Endothelial cell of umbilical vein (primary cell): ENCODE data around the gene AWAT2. TPM values are rescaled to one million over a fixed set of nuclear protein-coding genes. Genes with fewer than 3 reads are reported as not detected.

Source experiments
- BruUV-seq: library from RNA; stranded (reverse); fragments of 400-500 nt; replicated peaks from 2 replicates; lab custom pipeline; 2021; lab: Mats Ljungman, UMichigan
- CTCF ChIA-PET: fragments of 300-600, 350-600 bp; sonication (Branson Sonifier 250); formaldehyde crosslinking; loops from one replicate; lab custom pipeline; 2021; ENCODE audit warnings: antibody characterized with exemption, inconsistent platforms; lab: Charles Lee
- POLR2A ChIA-PET: fragments of 300-600, 350-600 bp; sonication (Branson Sonifier 250); formaldehyde crosslinking; loops from one replicate; lab custom pipeline; 2021; ENCODE audit warnings: antibody characterized with exemption, inconsistent platforms; lab: Charles Lee
- DNase-seq: peaks from one replicate; pipeline ENCODE4 v3.0.0-alpha.2; 2011; ENCODE audit warnings: low read depth, low spot score
- FAIRE-seq: peaks from 2 replicates; lab custom pipeline; 2011; peaks lifted over from hg19 to GRCh38; lab: Jason Lieb, UNC
- H2AFZ ChIP-seq: 2 replicates; pipeline ENCODE4 v1.6.0; 2012; ENCODE audit warnings: low read depth, low read length, control low read depth, inconsistent platforms
- H3K27ac ChIP-seq: 2 replicates; pipeline ENCODE4 v1.5.1; 2011; ENCODE audit warnings: low read depth, mild to moderate bottlenecking, control low read depth, low read length, moderate library complexity; ENCODE audit not compliant: insufficient read depth
- H3K27me3 ChIP-seq, 2 experiments: 2 replicates each; pipeline versions ENCODE4 v1.6.0 to v1.6.1; 2011; ENCODE audit warnings: low read length in 2 of 2, mixed read lengths in 1 of 2; ENCODE audit not compliant: control insufficient read depth in 2 of 2, insufficient read depth in 2 of 2
- H3K36me3 ChIP-seq, 2 experiments: 2 replicates in 1 of 2; 3 replicates in 1 of 2; pipeline ENCODE4 v1.5.1; 2011; ENCODE audit warnings: low read length in 2 of 2, mild to moderate bottlenecking in 1 of 2, moderate library complexity in 1 of 2; ENCODE audit not compliant: control insufficient read depth in 2 of 2, insufficient read depth in 2 of 2; ENCODE audit errors: extremely low read depth in 1 of 2
- H3K4me1 ChIP-seq: 3 replicates; pipeline ENCODE4 v1.5.1; 2011; ENCODE audit warnings: mild to moderate bottlenecking, low read length; ENCODE audit not compliant: control insufficient read depth, insufficient read depth; ENCODE audit errors: extremely low read depth
- H3K4me2 ChIP-seq: 2 replicates; pipeline ENCODE4 v1.6.1; 2011; ENCODE audit warnings: low read length, control low read depth, mixed read lengths; ENCODE audit not compliant: insufficient read depth
- H3K4me3 ChIP-seq, 3 experiments: fragments of 200-600 bp in 1 of 3; sonication (generic), shearing (Covaris generic) in 1 of 3; replicated peaks in 1 of 3; 2 replicates each; pipeline ENCODE4 v1.5.1; 2011 to 2016; ENCODE audit warnings: control low read depth in 3 of 3, low read length in 3 of 3, mild to moderate bottlenecking in 2 of 3, inconsistent platforms in 1 of 3, low read depth in 1 of 3, moderate library complexity in 1 of 3; ENCODE audit not compliant: insufficient read depth in 1 of 3
- H3K79me2 ChIP-seq: 2 replicates; pipeline ENCODE4 v1.6.0; 2012; ENCODE audit warnings: low read length, inconsistent platforms; ENCODE audit not compliant: control insufficient read depth, insufficient read depth
- H3K9ac ChIP-seq: replicated peaks from 2 replicates; pipeline ENCODE3; 2011; ENCODE audit warnings: low read length, control low read depth; ENCODE audit not compliant: insufficient read depth; ENCODE audit errors: extremely low read depth
- H3K9me1 ChIP-seq: replicated peaks from 3 replicates; pipeline ENCODE4 v1.6.0; 2011; ENCODE audit warnings: mild to moderate bottlenecking, low read length; ENCODE audit not compliant: control insufficient read depth, insufficient read depth; ENCODE audit errors: extremely low read depth
- H3K9me3 ChIP-seq: replicated peaks from 2 replicates; pipeline ENCODE4 v1.5.1; 2012; ENCODE audit warnings: low read length, inconsistent platforms; ENCODE audit not compliant: control insufficient read depth, insufficient read depth
- H4K20me1 ChIP-seq: replicated peaks from 2 replicates; pipeline ENCODE3; 2011; ENCODE audit warnings: mild to moderate bottlenecking, low read length; ENCODE audit not compliant: control insufficient read depth, insufficient read depth; ENCODE audit errors: extremely low read depth
- EZH2 ChIP-seq: IDR thresholded peaks from 2 replicates; pipeline ENCODE4 v1.6.1; 2012; ENCODE audit warnings: borderline replicate concordance, low read depth, mild to moderate bottlenecking, moderate library complexity, low read length, inconsistent platforms; ENCODE audit not compliant: severe bottlenecking
- FOS ChIP-seq: IDR thresholded peaks from 2 replicates; pipeline ENCODE4 v1.6.1; 2011; ENCODE audit warnings: mild to moderate bottlenecking, low read length, moderate library complexity, borderline replicate concordance; ENCODE audit not compliant: insufficient read depth
- GATA2 ChIP-seq: IDR thresholded peaks from 2 replicates; pipeline ENCODE4 v1.7.0; 2011; ENCODE audit warnings: low read depth, mild to moderate bottlenecking, moderate library complexity, mixed read lengths, low read length; ENCODE audit not compliant: insufficient read length, insufficient read depth
- MYC ChIP-seq: IDR thresholded peaks from one replicate; pipeline ENCODE4 v1.6.1; 2011; ENCODE audit warnings: mild to moderate bottlenecking, low read depth, low read length
- POLR2A ChIP-seq: IDR thresholded peaks from 2 replicates; pipeline ENCODE4 v1.6.1; 2012; ENCODE audit warnings: low read depth, mild to moderate bottlenecking, control low read depth, low read length
- POLR2AphosphoS5 ChIP-seq: IDR thresholded peaks from 2 replicates; pipeline ENCODE4 v1.6.1; 2012; ENCODE audit warnings: low read depth, mild to moderate bottlenecking, control low read depth, low read length, moderate library complexity; ENCODE audit not compliant: insufficient read depth
- dilution Hi-C: fragments of 300-500 bp; cut with MboI; formaldehyde crosslinking; loops from one replicate; pipeline ENCODE4 v1.15.0; 2019; ENCODE audit warnings: low sequenced_read_pairs; ENCODE audit not compliant: extremely low pct_ligation_motif_present
- intact Hi-C: fragments of 100-400 bp; cut with micrococcal nuclease; formaldehyde crosslinking; loops from one replicate; pipeline ENCODE4 v1.10.0; 2022
- microRNA-seq: library from miRNA; unstranded; fragments of <30 nt; microRNA quantifications from one replicate; pipeline ENCODE4 v1.2.0, GENCODE V29; 2021; ENCODE audit warnings: borderline number of aligned reads, borderline replicate concordance
- polyA plus RNA-seq, 4 experiments: library from polyadenylated mRNA; depleted of rRNA in 3 of 4; stranded (reverse) in 3 of 4; unstranded in 1 of 4; fragments of >200 nt; gene quantifications; 2 replicates each; pipeline versions ENCODE4 v1.2.1 to v1.2.3, GENCODE V29; 2011 to 2012; ENCODE audit warnings: missing spikeins in 1 of 4
- small RNA-seq: library from RNA; depleted of rRNA; stranded (forward); fragments of <200 nt; gene quantifications from one replicate; pipeline ENCODE3, GENCODE V24; 2012; ENCODE audit warnings: low replicate concordance, low read depth; ENCODE audit not compliant: insufficient read depth, insufficient read length
- total RNA-seq: library from RNA; stranded (reverse); gene quantifications from 2 replicates; pipeline ENCODE4 v1.2.3, GENCODE V29; 2021
- TF ChIP-seq, protein P1 (sequence below): IDR thresholded peaks from 2 replicates; pipeline ENCODE4 v1.6.1; 2011; ENCODE audit not compliant: insufficient read depth, insufficient read length
- TF ChIP-seq, protein P2 (sequence below), 2 donors: IDR thresholded peaks; 1 replicate in 1 of 2; 2 replicates in 1 of 2; pipeline ENCODE4 v1.5.1; 2011; ENCODE audit warnings: low read length in 2 of 2, mild to moderate bottlenecking in 2 of 2, moderate library complexity in 2 of 2, control low read depth in 1 of 2, inconsistent platforms in 1 of 2, low read depth in 1 of 2; ENCODE audit not compliant: insufficient read depth in 1 of 2; ENCODE audit errors: extremely low read depth in 1 of 2

The AWAT2 gene
- total and polyA plus RNA-seq, 2 donors (not counting 3 experiments of a cell fraction or from before 2014, with no cell fraction given) = 0.20 to 0.29 TPM

DNA sequence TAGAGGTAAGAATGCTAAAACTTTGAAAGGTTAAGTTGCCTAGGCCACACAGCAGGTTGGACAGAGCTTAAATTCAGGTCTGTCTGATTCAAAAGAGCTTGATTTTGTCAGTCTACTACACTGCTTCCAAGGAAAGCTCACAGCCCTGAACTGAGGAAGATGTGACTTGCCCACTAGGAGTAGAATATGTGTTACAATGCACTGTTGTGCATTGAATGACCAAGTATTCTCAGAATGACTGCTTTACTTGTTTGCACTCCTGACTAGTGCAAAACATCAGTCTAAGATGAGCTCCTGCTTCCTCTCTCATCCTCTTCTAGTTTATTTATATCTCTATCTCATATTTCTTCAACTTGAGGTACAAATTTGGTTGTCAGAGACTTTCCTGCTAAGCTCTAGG, 56.2 kb downstream of the AWAT2 start:
- TF ChIP-seq, protein P1, sequence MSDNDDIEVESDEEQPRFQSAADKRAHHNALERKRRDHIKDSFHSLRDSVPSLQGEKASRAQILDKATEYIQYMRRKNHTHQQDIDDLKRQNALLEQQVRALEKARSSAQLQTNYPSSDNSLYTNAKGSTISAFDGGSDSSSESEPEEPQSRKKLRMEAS = no peak
- TF ChIP-seq MYC (no peak), POLR2A (no peak)
- Histone ChIP-seq H3K4me2 (no peak overlapping the region), H3K4me3 (no peak overlapping the region), H3K9ac (no peak overlapping the region), H3K36me3 (no peaks in the 10 kb centered on the region), H3K79me2 (no peaks in the 10 kb centered on the region), H4K20me1 (no peaks in the 10 kb centered on the region), H3K9me1 (no peaks in the 10 kb centered on the region), H3K9me3 (no peaks in the 10 kb centered on the region), H3K27ac (no peak overlapping the region), H3K4me1 (peaks cover 13% of the 10 kb centered on the region), H2AFZ (no peak overlapping the region), H3K27me3 (no peaks in the 10 kb centered on the region)
- intact Hi-C loops (no loop called here), dilution Hi-C loops (no loop called here)
- CTCF ChIA-PET = no interaction called here
- POLR2A ChIA-PET = no interaction called here
- FAIRE-seq (no peak), DNase-seq (no peak)
- BruUV-seq = no TSS peak

DNA sequence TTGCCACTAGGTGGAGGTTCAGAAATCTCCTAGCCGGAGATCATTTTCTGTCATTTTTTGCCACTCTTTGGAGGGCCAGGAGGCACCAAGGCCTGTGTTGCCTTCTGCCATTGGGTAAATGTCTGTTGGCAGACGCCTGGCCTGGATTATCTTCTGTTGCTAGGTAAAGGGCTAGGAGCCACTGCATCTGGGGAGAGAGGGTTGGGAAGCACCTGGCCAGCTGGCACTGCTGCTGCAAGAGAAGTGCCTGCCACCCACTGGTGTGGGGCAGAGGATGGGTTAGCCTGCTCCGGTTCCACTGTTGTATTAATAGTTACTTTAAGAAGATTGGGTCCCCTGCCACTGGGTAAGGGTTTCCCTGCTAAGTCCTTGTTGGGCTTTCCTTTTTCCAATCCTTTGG, 58.1 kb downstream of the AWAT2 start:
- FAIRE-seq (no peak), DNase-seq (no peak)
- ChIA-PET CTCF (no interaction called here), POLR2A (no interaction called here)
- Histone ChIP-seq H3K27me3 (no peaks in the 10 kb centered on the region), H3K9ac (no peak overlapping the region), H3K27ac (no peak overlapping the region), H3K4me1 (peaks cover 15% of the 10 kb centered on the region), H3K79me2 (no peaks in the 10 kb centered on the region), H4K20me1 (no peaks in the 10 kb centered on the region), H3K9me3 (no peaks in the 10 kb centered on the region), H3K36me3 (no peaks in the 10 kb centered on the region), H2AFZ (no peak overlapping the region), H3K4me2 (no peak overlapping the region), H3K9me1 (no peaks in the 10 kb centered on the region), H3K4me3 (no peak overlapping the region)
- no TSS peak for BruUV-seq
- TF ChIP-seq, protein P2, sequence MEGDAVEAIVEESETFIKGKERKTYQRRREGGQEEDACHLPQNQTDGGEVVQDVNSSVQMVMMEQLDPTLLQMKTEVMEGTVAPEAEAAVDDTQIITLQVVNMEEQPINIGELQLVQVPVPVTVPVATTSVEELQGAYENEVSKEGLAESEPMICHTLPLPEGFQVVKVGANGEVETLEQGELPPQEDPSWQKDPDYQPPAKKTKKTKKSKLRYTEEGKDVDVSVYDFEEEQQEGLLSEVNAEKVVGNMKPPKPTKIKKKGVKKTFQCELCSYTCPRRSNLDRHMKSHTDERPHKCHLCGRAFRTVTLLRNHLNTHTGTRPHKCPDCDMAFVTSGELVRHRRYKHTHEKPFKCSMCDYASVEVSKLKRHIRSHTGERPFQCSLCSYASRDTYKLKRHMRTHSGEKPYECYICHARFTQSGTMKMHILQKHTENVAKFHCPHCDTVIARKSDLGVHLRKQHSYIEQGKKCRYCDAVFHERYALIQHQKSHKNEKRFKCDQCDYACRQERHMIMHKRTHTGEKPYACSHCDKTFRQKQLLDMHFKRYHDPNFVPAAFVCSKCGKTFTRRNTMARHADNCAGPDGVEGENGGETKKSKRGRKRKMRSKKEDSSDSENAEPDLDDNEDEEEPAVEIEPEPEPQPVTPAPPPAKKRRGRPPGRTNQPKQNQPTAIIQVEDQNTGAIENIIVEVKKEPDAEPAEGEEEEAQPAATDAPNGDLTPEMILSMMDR (IDR thresholded peaks at IDR 0.05; ENCODE audit: extremely low read depth in 1 of 2, insufficient read depth in 1 of 2, low read depth in 1 of 2, low read length in 2 of 2) = no peak
- no peak for TF ChIP-seq GATA2
- TF ChIP-seq POLR2A = no peak
- no peak for TF ChIP-seq MYC
- no peak for TF ChIP-seq POLR2AphosphoS5
- TF ChIP-seq FOS = no peak
- TF ChIP-seq EZH2 = no peak
- intact Hi-C loops (no loop called here), dilution Hi-C loops (no loop called here)

Small RNA genes within 50 kb of the gene (microRNA-seq; reads per million reads assigned to microRNA genes)
- 1.5 reads per million for gene MIR676

Small RNA genes within 50 kb of the gene (small RNA-seq; reads per million reads assigned to genes)
- not detected for gene MIR676

Other genes starting within 250 kb of the AWAT2 start
- not detected in 2 replicates for gene OTUD6A, start 12.5 kb upstream of the AWAT2 start, total RNA-seq
- gene OTUD6A, start 12.5 kb upstream of the AWAT2 start, polyA plus RNA-seq = not detected in 2 replicates
- gene IGBP1, start 83.5 kb upstream of the AWAT2 start, total RNA-seq = 38.1 and 40.4 TPM in 2 replicates
- gene IGBP1, start 83.5 kb upstream of the AWAT2 start, polyA plus RNA-seq = 38.4 and 39.5 TPM in 2 replicates
- not detected in 2 replicates for gene DGAT2L6, start 127.5 kb upstream of the AWAT2 start, total RNA-seq
- not detected in 2 replicates for gene DGAT2L6, start 127.5 kb upstream of the AWAT2 start, polyA plus RNA-seq
- not detected in 2 replicates for gene AWAT1, start 184.7 kb upstream of the AWAT2 start, total RNA-seq
- gene AWAT1, start 184.7 kb upstream of the AWAT2 start, polyA plus RNA-seq = not detected in 2 replicates
- gene P2RY4, start 210.3 kb upstream of the AWAT2 start, total RNA-seq = 0.21 TPM in 1 of 2 replicates, not detected in the other
- 0.16 and 0.22 TPM in 2 replicates for gene P2RY4, start 210.3 kb upstream of the AWAT2 start, polyA plus RNA-seq
- not detected in 2 replicates for gene ARR3, start 218.4 kb upstream of the AWAT2 start, total RNA-seq
- gene ARR3, start 218.4 kb upstream of the AWAT2 start, polyA plus RNA-seq = not detected in 2 replicates
- gene RAB41, start 232.2 kb upstream of the AWAT2 start, total RNA-seq = not detected in 2 replicates
- gene RAB41, start 232.2 kb upstream of the AWAT2 start, polyA plus RNA-seq = not detected in 2 replicates
- 44.5 and 45.6 TPM in 2 replicates for gene PDZD11, start 240.0 kb upstream of the AWAT2 start, total RNA-seq
- 76.0 and 85.4 TPM in 2 replicates for gene PDZD11, start 240.0 kb upstream of the AWAT2 start, polyA plus RNA-seq
- gene KIF4A, start 240.2 kb upstream of the AWAT2 start, total RNA-seq = 34.4 and 41.3 TPM in 2 replicates
- 6.6 and 9.6 TPM in 2 replicates for gene KIF4A, start 240.2 kb upstream of the AWAT2 start, polyA plus RNA-seq